ENCODE data around the gene CFLAR. TPM values are rescaled to one million over a fixed set of nuclear protein-coding genes. Genes with fewer than 3 reads are reported as not detected.

The CFLAR gene
- total RNA-seq, 4 donors from 2014 or later, result 157 to 526 (median 297) TPM

GRCh38 chr2:201218780-201219179, 102.8 kb downstream of the CFLAR start:
- Histone ChIP-seq H3K27me3 (no peaks in the 10 kb centered on the region), H3K4me3 (no peak overlapping the region), H3K9me3 (no peaks in the 10 kb centered on the region), H3K36me3 (peaks cover 0 to 20% (median 0%) of the 10 kb centered on the region in 3 donors), H3K27ac (peak overlapping the region in 3 of 4 donors; percentile 52 to 89 (median 74)), H3K4me1 (peaks cover 0 to 24% (median 0%) of the 10 kb centered on the region in 4 donors)
- no peak for DNase-seq
- TF ChIP-seq CTCF (IDR thresholded peaks at IDR 0.05), result no peak
- TF ChIP-seq POLR2A (IDR thresholded peaks at IDR 0.05), result no peak

- no peak for TF ChIP-seq CTCF (IDR thresholded peaks at IDR 0.05)
- TF ChIP-seq POLR2A (IDR thresholded peaks at IDR 0.05), result no peak
- DNase-seq, result peak in 2 of 3 donors; percentile 52 to 78
- Histone ChIP-seq H3K9me3 (no peaks in the 10 kb centered on the region), H3K36me3 (peaks cover 0 to 20% (median 0%) of the 10 kb centered on the region in 3 donors), H3K27ac (peak overlapping the region in 3 of 4 donors; percentile 52 to 89 (median 74)), H3K27me3 (no peaks in the 10 kb centered on the region), H3K4me1 (peaks cover 0 to 24% (median 0%) of the 10 kb centered on the region in 4 donors), H3K4me3 (no peak overlapping the region)
Observed at GRCh38 chr2:201219328-201220096, 103.5 kb downstream of the CFLAR start.

GRCh38 chr2:201220102-201220570, 104.2 kb downstream of the CFLAR start:
- peaks cover 0 to 20% (median 0%) of the 10 kb centered on the region in 3 donors for H3K36me3 ChIP-seq
- no peaks in the 10 kb centered on the region for H3K9me3 ChIP-seq
- no peaks in the 10 kb centered on the region for H3K27me3 ChIP-seq
- TF ChIP-seq CTCF (IDR thresholded peaks at IDR 0.05), result no peak
- H3K4me3 ChIP-seq, result no peak overlapping the region
- peak overlapping the region in 2 of 4 donors; percentile 74 to 89 for H3K27ac ChIP-seq
- H3K4me1 ChIP-seq, result peaks cover 0 to 24% (median 0%) of the 10 kb centered on the region in 4 donors
- DNase-seq, result no peak

- Histone ChIP-seq H3K9me3 (no peaks in the 10 kb centered on the region), H3K4me1 (peaks cover 0 to 33% (median 0%) of the 10 kb centered on the region in 4 donors), H3K36me3 (peaks cover 0 to 4% (median 0%) of the 10 kb centered on the region in 3 donors), H3K4me3 (no peak overlapping the region), H3K27me3 (no peaks in the 10 kb centered on the region), H3K27ac (peak overlapping the region in 1 of 4 donors; percentile 1)
- TF ChIP-seq POLR2A (IDR thresholded peaks at IDR 0.05) (no peak), CTCF (IDR thresholded peaks at IDR 0.05) (no peak)
- DNase-seq, result no peak
Observed at GRCh38 chr2:201223089-201224073, 107.4 kb downstream of the CFLAR start.

Small RNAs within 50 kb of the gene (small RNA-seq; reads per million reads assigned to genes)
- 0 reads per million in 2 donors for gene AC007283.2
- gene MTND4LP13, result 0 reads per million in 2 donors
- 0 reads per million in 2 donors for gene RNU6-1206P
- gene RNU7-45P, result 0 reads per million in 2 donors

Other genes starting within 250 kb of the CFLAR start
- gene PPIL3, start 227.1 kb upstream of the CFLAR start, total RNA-seq, result 10 to 100 TPM; 10.5 to 26.4 (median 19.5) TPM
- 10 to 100 TPM in 3 of 4 donors, 1 to 10 TPM in 1; 7.4 to 27.5 (median 18.0) TPM for gene NIF3L1, start 226.8 kb upstream of the CFLAR start, total RNA-seq
- gene ORC2, start 152.5 kb upstream of the CFLAR start, total RNA-seq, result 10 to 100 TPM; 23.8 to 51.2 (median 28.7) TPM
- 10 to 100 TPM; 17.3 to 31.9 (median 29.0) TPM for gene HYCC2, start 44.5 kb upstream of the CFLAR start, total RNA-seq
- 10 to 100 TPM; 45.7 to 96.2 (median 75.1) TPM for gene NDUFB3, start 44.2 kb upstream of the CFLAR start, total RNA-seq
- gene CASP10, start 67.0 kb downstream of the CFLAR start, total RNA-seq, result 10 to 100 TPM; 38.2 to 71.1 (median 46.2) TPM
- 100 to 1,000 TPM in 1 of 4 donors, 10 to 100 TPM in 3; 32.0 to 262 (median 42.8) TPM for gene CASP8, start 144.4 kb downstream of the CFLAR start, total RNA-seq
- gene FLACC1, start 241.2 kb downstream of the CFLAR start, total RNA-seq, result 1 to 10 TPM in 3 of 4 donors, not detected in 1; 3.3 to 7.8 (median 6.6) TPM

Measured in Peyer's patch (tissue), 4 donors.